IMR-90 (cell line): ENCODE results near the gene MUC20. TPM values are rescaled to one million over a fixed set of nuclear protein-coding genes. Genes with fewer than 3 reads are reported as not detected.

Experiments used
- ATAC-seq: fragments of 200-7000 bp; cut with Tn5 transposase; 2 replicates; pipeline ENCODE4 v1.9.1; 2020; ENCODE audit warnings: low read depth, mild to moderate bottlenecking, moderate library complexity
- BruUV-seq: library from RNA; stranded (reverse); fragments of 400-500 nt; replicated peaks from 2 replicates; lab custom pipeline; 2021; lab: Mats Ljungman, UMichigan
- CTCF ChIA-PET: fragments of 300-600 bp; formaldehyde crosslinking; extraction: SDS; loops from one replicate; lab custom pipeline; 2021; ENCODE audit warnings: antibody characterized with exemption; lab: Yijun Ruan, JAX
- POLR2A ChIA-PET: fragments of 300-600 bp; sonication (Branson Sonifier 250); formaldehyde crosslinking; loops from one replicate; lab custom pipeline; 2022; ENCODE audit warnings: antibody characterized with exemption; ENCODE audit not compliant: unreplicated experiment; lab: Charles Lee
- DNase-seq: peaks from one replicate; pipeline ENCODE4 v3.0.0; 2013
- H2AFZ ChIP-seq: replicated peaks from 2 replicates; pipeline ENCODE3; 2013; ENCODE audit warnings: low read length, mild to moderate bottlenecking; ENCODE audit not compliant: poor library complexity
- H2AK5ac ChIP-seq: 2 replicates; pipeline ENCODE4 v1.6.1; 2013; ENCODE audit warnings: low read depth, low read length, inconsistent platforms
- H2AK9ac ChIP-seq: replicated peaks from 2 replicates; pipeline ENCODE3; 2013; ENCODE audit warnings: mild to moderate bottlenecking, low read depth, low read length, moderate library complexity; ENCODE audit not compliant: poor library complexity
- H2BK120ac ChIP-seq: 2 replicates; pipeline ENCODE4 v1.6.1; 2013; ENCODE audit warnings: low read depth, low read length, inconsistent platforms
- H2BK15ac ChIP-seq: 3 replicates; pipeline ENCODE4 v1.6.1; 2013; ENCODE audit warnings: low read depth, low read length, inconsistent platforms
- H2BK20ac ChIP-seq: 2 replicates; pipeline ENCODE4 v1.6.1; 2013; ENCODE audit warnings: low read depth, mild to moderate bottlenecking, inconsistent platforms, low read length, moderate library complexity
- H2BK5ac ChIP-seq: 2 replicates; pipeline ENCODE4 v1.6.1; 2013; ENCODE audit warnings: mild to moderate bottlenecking, low read depth, low read length, inconsistent platforms; ENCODE audit not compliant: poor library complexity, severe bottlenecking
- H3K14ac ChIP-seq: replicated peaks from 2 replicates; pipeline ENCODE4 v1.6.1; 2013; ENCODE audit warnings: low read depth, low read length, inconsistent platforms
- H3K18ac ChIP-seq: 2 replicates; pipeline ENCODE4 v1.6.1; 2013; ENCODE audit warnings: low read depth, low read length, control low read depth
- H3K23ac ChIP-seq: 2 replicates; pipeline ENCODE4 v1.6.1; 2013; ENCODE audit warnings: low read depth, low read length, inconsistent platforms
- H3K27ac ChIP-seq: 2 replicates; pipeline ENCODE4 v1.5.1; 2013; ENCODE audit warnings: mild to moderate bottlenecking, control low read depth, low read length; ENCODE audit not compliant: insufficient read depth
- H3K27me3 ChIP-seq: 2 replicates; pipeline ENCODE4 v1.6.1; 2013; ENCODE audit warnings: low read length; ENCODE audit not compliant: control insufficient read depth, insufficient read depth
- H3K36me3 ChIP-seq: 2 replicates; pipeline ENCODE4 v1.6.1; 2013; ENCODE audit warnings: low read length, mixed read lengths; ENCODE audit not compliant: control insufficient read depth, insufficient read depth
- H3K4ac ChIP-seq: 2 replicates; pipeline ENCODE4 v1.6.1; 2013; ENCODE audit warnings: low read depth, low read length, inconsistent platforms
- H3K4me1 ChIP-seq: 2 replicates; pipeline ENCODE4 v1.6.1; 2013; ENCODE audit warnings: low read length, mixed read lengths; ENCODE audit not compliant: control insufficient read depth, insufficient read depth
- H3K4me2 ChIP-seq: 2 replicates; pipeline ENCODE4 v1.6.1; 2013; ENCODE audit warnings: low read depth, mild to moderate bottlenecking, control low read depth, low read length, moderate library complexity
- H3K4me3 ChIP-seq: 2 replicates; pipeline ENCODE4 v1.5.1; 2013; ENCODE audit warnings: low read depth, mild to moderate bottlenecking, control low read depth, low read length, moderate library complexity; ENCODE audit not compliant: insufficient read depth
- H3K56ac ChIP-seq: 2 replicates; pipeline ENCODE4 v1.6.1; 2013; ENCODE audit warnings: low read length, inconsistent platforms; ENCODE audit not compliant: insufficient read depth; ENCODE audit errors: extremely low read depth
- H3K79me1 ChIP-seq, 2 experiments: 2 replicates each; pipeline ENCODE4 v1.6.1; 2013; ENCODE audit warnings: low read length in 2 of 2, inconsistent platforms in 1 of 2, low read depth in 1 of 2
- H3K9ac ChIP-seq: 2 replicates; pipeline ENCODE4 v1.6.1; 2013; ENCODE audit warnings: low read depth, low read length, control low read depth
- H3K9me1 ChIP-seq: 2 replicates; pipeline ENCODE4 v1.6.1; 2013; ENCODE audit warnings: low read length, inconsistent platforms; ENCODE audit not compliant: insufficient read depth
- H3K9me3 ChIP-seq: 2 replicates; pipeline ENCODE4 v1.6.1; 2013; ENCODE audit warnings: low read length; ENCODE audit not compliant: control insufficient read depth, insufficient read depth
- H4K20me1 ChIP-seq: 2 replicates; pipeline ENCODE4 v1.6.1; 2013; ENCODE audit warnings: low read length, inconsistent platforms; ENCODE audit not compliant: insufficient read depth
- H4K5ac ChIP-seq: 2 replicates; pipeline ENCODE4 v1.6.1; 2013; ENCODE audit warnings: mild to moderate bottlenecking, low read depth, low read length, control low read depth
- H4K8ac ChIP-seq, 2 experiments: 2 replicates each; pipeline ENCODE4 v1.6.1; 2013; ENCODE audit warnings: low read depth in 2 of 2, low read length in 2 of 2, control low read depth in 1 of 2, inconsistent platforms in 1 of 2
- H4K91ac ChIP-seq: 2 replicates; pipeline ENCODE4 v1.6.1; 2013; ENCODE audit warnings: low read depth, low read length, inconsistent platforms; ENCODE audit not compliant: insufficient read depth
- BHLHE40 ChIP-seq: fragments of 150-350 bp; IDR thresholded peaks from 2 replicates; pipeline ENCODE4 v1.6.1; 2016; ENCODE audit warnings: mild to moderate bottlenecking, low read depth, low read length
- CEBPB ChIP-seq: IDR thresholded peaks from 2 replicates; pipeline ENCODE4 v1.6.1; 2012; ENCODE audit warnings: low read depth, low read length, improper control_type of control experiment
- CHD1 ChIP-seq: IDR thresholded peaks from 2 replicates; pipeline ENCODE4 v1.6.1; 2012; ENCODE audit warnings: low read depth, low read length, improper control_type of control experiment
- CTCF ChIP-seq: conservative IDR thresholded peaks from 2 replicates; pipeline ENCODE4 v1.5.1; 2012; ENCODE audit warnings: mild to moderate bottlenecking, low read depth, low read length, improper control_type of control experiment
- FOS ChIP-seq: fragments of 150-350 bp; IDR thresholded peaks from 2 replicates; pipeline ENCODE4 v1.6.1; 2016; ENCODE audit warnings: low read depth, low read length
- MAFK ChIP-seq: IDR thresholded peaks from 2 replicates; pipeline ENCODE4 v1.6.1; 2012; ENCODE audit warnings: low read depth, low read length, improper control_type of control experiment
- MAZ ChIP-seq: IDR thresholded peaks from 2 replicates; pipeline ENCODE4 v1.6.1; 2012; ENCODE audit warnings: low read depth, mild to moderate bottlenecking, low read length, improper control_type of control experiment, moderate library complexity, borderline replicate concordance
- NFE2L2 ChIP-seq: fragments of 150-350 bp; IDR thresholded peaks from 2 replicates; pipeline ENCODE4 v1.6.1; 2016; ENCODE audit warnings: low read depth, mild to moderate bottlenecking, low read length
- POLR2A ChIP-seq: IDR thresholded peaks from 2 replicates; pipeline ENCODE4 v1.6.1; 2012; ENCODE audit warnings: mild to moderate bottlenecking, low read depth, low read length
- RCOR1 ChIP-seq: IDR thresholded peaks from 2 replicates; pipeline ENCODE4 v1.6.1; 2012; ENCODE audit warnings: mild to moderate bottlenecking, low read length, improper control_type of control experiment; ENCODE audit not compliant: insufficient replicate concordance
- RFX5 ChIP-seq: IDR thresholded peaks from 2 replicates; pipeline ENCODE4 v1.8.0; 2012; ENCODE audit warnings: low read depth, mild to moderate bottlenecking, low read length, moderate library complexity
- SMC3 ChIP-seq: fragments of 150-350 bp; IDR thresholded peaks from 2 replicates; pipeline ENCODE4 v1.6.1; 2016; ENCODE audit warnings: low read depth, mild to moderate bottlenecking, antibody characterized with exemption, low read length, moderate library complexity
- WGBS, 2 experiments: methylation state at CpG; one replicate each; pipeline versions ENCODE4 v1.1.5 to v1.1.7; 2013; ENCODE audit warnings: missing lambda C conversion rate in 2 of 2; ENCODE audit not compliant: insufficient read length in 1 of 2; ENCODE audit errors: extremely low coverage in 2 of 2; 5-methylcytosine and 5-hydroxymethylcytosine counted together
- dilution Hi-C: fragments of 300-500 bp; cut with HindIII; formaldehyde crosslinking; loops from one replicate; pipeline ENCODE4 v1.14.3; 2018; ENCODE audit warnings: low sequenced_read_pairs; ENCODE audit not compliant: unreplicated experiment
- in situ Hi-C: fragments of 300-500 bp; cut with MboI; formaldehyde crosslinking; loops from 3 replicates; pipeline ENCODE4 v1.14.3; 2019; ENCODE audit warnings: low sequenced_read_pairs, inconsistent platforms, mixed read lengths
- intact Hi-C: fragments of 100-400 bp; cut with micrococcal nuclease; formaldehyde crosslinking; loops from 2 replicates; pipeline ENCODE4 v1.10.0; 2022
- polyA plus RNA-seq, 3 experiments: library from polyadenylated mRNA; depleted of rRNA; stranded (reverse); fragments of >200 nt; gene quantifications; 2 replicates each; pipeline ENCODE4 v1.2.3, GENCODE V29; 2012; ENCODE audit warnings: low replicate concordance in 1 of 3
- total RNA-seq: library from RNA; depleted of rRNA; stranded (reverse); fragments of >200 nt; gene quantifications from 2 replicates; pipeline ENCODE4 v1.2.3, GENCODE V29; 2012

The MUC20 gene
- total and polyA plus RNA-seq, 2 of the 4 experiments (the other 2 are of a cell fraction) = 0.12 TPM; not detected in 1

GRCh38 chr3:195693428-195694216 is 27.2 kb upstream of the MUC20 start:
- ChIA-PET POLR2A (no interaction called here), CTCF (no interaction called here)
- Histone ChIP-seq H3K4me3 (no peak overlapping the region), H3K9ac (no peak overlapping the region), H3K9me1 (peaks cover 13% of the 10 kb centered on the region), H3K9me3 (no peaks in the 10 kb centered on the region), H2BK120ac (no peak overlapping the region), H4K20me1 (peaks cover 8% of the 10 kb centered on the region; the same call in 1 of the 2 replicates), H3K56ac (no peak overlapping the region), H2AK5ac (no peak overlapping the region), H3K14ac (no peak overlapping the region), H3K18ac (no peak overlapping the region), H2BK20ac (no peak overlapping the region), H3K27me3 (no peaks in the 10 kb centered on the region), H4K8ac (no peak overlapping the region), H2BK15ac (no peak overlapping the region), H2BK5ac (no peak overlapping the region), H3K4ac (no peak overlapping the region), H3K4me1 (peaks cover 18% of the 10 kb centered on the region), H3K4me2 (no peak overlapping the region), H3K36me3 (peaks cover 23% of the 10 kb centered on the region), H2AFZ (no peak overlapping the region), H2AK9ac (no peak overlapping the region), H3K23ac (no peak overlapping the region), H3K27ac (no peak overlapping the region), H4K91ac (no peak overlapping the region), H4K5ac (no peak overlapping the region), H3K79me1 (peaks cover 0 to 14% of the 10 kb centered on the region in 2 experiments; a peak in 2 of 4 replicates)
- no peak for DNase-seq
- TF ChIP-seq POLR2A (no peak), MAZ (no peak), RFX5 (no peak), CEBPB (no peak), SMC3 (no peak), FOS (no peak), CHD1 (no peak), NFE2L2 (no peak), BHLHE40 (no peak), CTCF (no peak), RCOR1 (no peak), MAFK (no peak)
- intact Hi-C loops = no loop called here
- no peak for ATAC-seq
- 89% methylated on average over 5 of the region's 13 CpGs; no CpG with 5 or more reads in 1 of the 2 experiments for WGBS, 2 experiments
- BruUV-seq = no TSS peak
- in situ Hi-C loops = loop anchor here (25.0 kb wide), 1 partner anchor 269 kb away; no protein-coding TSS in a partner anchor
- dilution Hi-C loops = no loop called here
